Measurements from ENCODE around the gene PTPRN. TPM values are rescaled to one million over a fixed set of nuclear protein-coding genes. Genes with fewer than 3 reads are reported as not detected.

The PTPRN gene
- total and polyA plus RNA-seq, 11 donors = 0.12 to 0.93 (median 0.39) TPM; not detected in 7

DNA sequence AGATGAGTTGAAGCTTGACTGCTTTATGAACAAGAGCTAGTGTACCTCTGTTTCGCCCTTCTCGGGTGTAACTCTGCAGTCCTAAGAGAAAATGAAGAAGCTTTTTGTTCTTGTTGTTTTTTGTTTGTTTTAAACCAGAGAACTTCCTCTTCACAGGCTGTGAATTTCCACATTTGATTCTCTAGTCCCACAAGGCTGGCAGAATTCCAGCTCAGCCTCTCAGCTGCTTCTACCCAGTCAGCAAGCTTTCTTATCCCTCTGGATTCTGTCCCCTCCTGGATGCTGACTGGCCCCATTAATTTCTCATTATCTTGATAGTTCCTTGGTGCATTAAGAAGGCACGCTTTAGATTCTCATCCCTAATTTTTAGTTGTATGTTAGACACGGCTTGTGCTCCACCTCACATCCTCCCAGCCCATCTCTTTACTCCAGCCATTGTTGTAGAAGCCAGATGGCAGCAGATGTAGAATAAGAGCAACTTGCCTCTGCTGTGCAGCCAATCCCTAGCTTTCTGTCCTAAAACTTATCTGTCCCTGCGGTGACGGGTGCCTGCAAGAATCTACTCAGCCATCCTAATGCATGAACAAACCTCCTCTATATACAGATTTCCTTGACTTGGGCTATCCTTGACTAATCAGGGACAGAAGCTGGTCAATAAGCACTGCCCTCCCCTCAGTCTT, 35.7 kb upstream of the PTPRN start:
- ATAC-seq (peak in 3 of 4 donors; percentile 38 to 61 (median 45)), DNase-seq (peak; percentile 33 to 77 (median 57))
- H3K4me1 ChIP-seq = peaks cover 0 to 18% (median 0%) of the 10 kb centered on the region in 12 donors
- WGBS, 4 donors = 34 to 43% (median 39%) methylated on average over 6 of the region's 6 CpGs
- peaks cover 0 to 29% (median 0%) of the 10 kb centered on the region in 9 donors for H3K27me3 ChIP-seq
- no peaks in the 10 kb centered on the region for H3K36me3 ChIP-seq
- TF ChIP-seq, protein P1, sequence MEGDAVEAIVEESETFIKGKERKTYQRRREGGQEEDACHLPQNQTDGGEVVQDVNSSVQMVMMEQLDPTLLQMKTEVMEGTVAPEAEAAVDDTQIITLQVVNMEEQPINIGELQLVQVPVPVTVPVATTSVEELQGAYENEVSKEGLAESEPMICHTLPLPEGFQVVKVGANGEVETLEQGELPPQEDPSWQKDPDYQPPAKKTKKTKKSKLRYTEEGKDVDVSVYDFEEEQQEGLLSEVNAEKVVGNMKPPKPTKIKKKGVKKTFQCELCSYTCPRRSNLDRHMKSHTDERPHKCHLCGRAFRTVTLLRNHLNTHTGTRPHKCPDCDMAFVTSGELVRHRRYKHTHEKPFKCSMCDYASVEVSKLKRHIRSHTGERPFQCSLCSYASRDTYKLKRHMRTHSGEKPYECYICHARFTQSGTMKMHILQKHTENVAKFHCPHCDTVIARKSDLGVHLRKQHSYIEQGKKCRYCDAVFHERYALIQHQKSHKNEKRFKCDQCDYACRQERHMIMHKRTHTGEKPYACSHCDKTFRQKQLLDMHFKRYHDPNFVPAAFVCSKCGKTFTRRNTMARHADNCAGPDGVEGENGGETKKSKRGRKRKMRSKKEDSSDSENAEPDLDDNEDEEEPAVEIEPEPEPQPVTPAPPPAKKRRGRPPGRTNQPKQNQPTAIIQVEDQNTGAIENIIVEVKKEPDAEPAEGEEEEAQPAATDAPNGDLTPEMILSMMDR (IDR thresholded peaks at IDR 0.05) = no peak
- TF ChIP-seq POLR2A (IDR thresholded peaks at IDR 0.05) = no peak
- intact Hi-C loops (cut with DNase I) = no loop called here
- peak overlapping the region in 1 of 12 donors; percentile 71 for H3K27ac ChIP-seq
- no peak overlapping the region for H3K4me3 ChIP-seq
- no peaks in the 10 kb centered on the region for H3K9me3 ChIP-seq

DNA sequence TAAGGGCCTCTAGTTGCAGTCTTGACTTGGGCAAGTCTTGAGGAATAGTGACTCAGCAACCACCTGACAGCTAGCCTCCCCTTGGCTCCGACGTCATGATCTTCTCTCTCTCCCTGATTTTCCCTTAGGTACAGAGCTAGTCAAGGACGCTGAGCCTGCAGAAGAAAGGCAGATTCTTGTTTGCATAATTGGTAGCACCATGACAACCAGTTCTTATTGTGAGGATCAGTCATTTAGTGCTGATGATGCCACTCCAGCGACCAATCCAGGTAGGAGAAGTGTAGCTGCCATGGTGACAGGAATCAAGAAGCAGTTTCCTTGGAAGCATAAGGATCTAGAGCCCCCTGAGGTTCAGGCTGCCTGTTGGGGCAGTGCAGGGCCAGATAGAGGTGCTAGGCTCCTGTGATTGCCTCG, 26.2 kb upstream of the PTPRN start:
- no peak overlapping the region for H3K27ac ChIP-seq
- no peak for DNase-seq
- peaks cover 0 to 14% (median 0%) of the 10 kb centered on the region in 12 donors for H3K9me3 ChIP-seq
- WGBS, 4 donors = 27 to 54% (median 47%) methylated on average over 5 of the region's 5 CpGs
- peaks cover 10 to 64% (median 40%) of the 10 kb centered on the region in 9 donors for H3K27me3 ChIP-seq
- H3K4me3 ChIP-seq = no peak overlapping the region
- H3K4me1 ChIP-seq = peaks cover 0 to 3% (median 0%) of the 10 kb centered on the region in 12 donors
- no peak for TF ChIP-seq POLR2A (IDR thresholded peaks at IDR 0.05)
- TF ChIP-seq, protein P1 (IDR thresholded peaks at IDR 0.05) = no peak
- no peaks in the 10 kb centered on the region for H3K36me3 ChIP-seq
- intact Hi-C loops (cut with DNase I) = no loop called here
- no peak for ATAC-seq

DNA sequence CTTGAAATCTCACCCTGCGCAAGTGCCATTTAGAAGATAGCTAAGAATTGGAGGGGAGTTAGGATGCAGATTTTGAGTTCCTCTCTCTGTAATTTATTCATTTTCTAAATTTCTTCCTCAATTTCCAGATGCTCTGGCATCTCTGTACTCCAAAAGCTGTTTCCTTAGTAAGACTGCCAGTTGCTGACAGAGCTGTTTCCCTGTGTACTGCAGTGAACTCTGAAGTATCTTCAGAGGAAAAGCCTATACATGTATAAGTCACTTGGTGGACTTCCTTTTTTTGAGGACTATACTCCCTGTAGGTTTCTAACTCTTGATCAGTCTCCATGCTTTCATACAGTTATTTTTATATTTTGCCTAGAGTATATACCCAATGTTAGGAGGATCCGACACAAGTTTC, 24.9 kb upstream of the PTPRN start:
- ATAC-seq = no peak
- Histone ChIP-seq H3K9me3 (peaks cover 0 to 14% (median 0%) of the 10 kb centered on the region in 12 donors), H3K27me3 (peaks cover 10 to 62% (median 38%) of the 10 kb centered on the region in 9 donors), H3K27ac (no peak overlapping the region), H3K36me3 (no peaks in the 10 kb centered on the region), H3K4me3 (no peak overlapping the region), H3K4me1 (peaks cover 0 to 3% (median 0%) of the 10 kb centered on the region in 12 donors)
- intact Hi-C loops (cut with DNase I) = no loop called here
- TF ChIP-seq, protein P1 (IDR thresholded peaks at IDR 0.05) = no peak
- no peak for TF ChIP-seq POLR2A (IDR thresholded peaks at IDR 0.05)
- DNase-seq = no peak
- WGBS, 4 donors = 71 to 92% (median 87%) methylated on average over 2 of the region's 2 CpGs

DNA sequence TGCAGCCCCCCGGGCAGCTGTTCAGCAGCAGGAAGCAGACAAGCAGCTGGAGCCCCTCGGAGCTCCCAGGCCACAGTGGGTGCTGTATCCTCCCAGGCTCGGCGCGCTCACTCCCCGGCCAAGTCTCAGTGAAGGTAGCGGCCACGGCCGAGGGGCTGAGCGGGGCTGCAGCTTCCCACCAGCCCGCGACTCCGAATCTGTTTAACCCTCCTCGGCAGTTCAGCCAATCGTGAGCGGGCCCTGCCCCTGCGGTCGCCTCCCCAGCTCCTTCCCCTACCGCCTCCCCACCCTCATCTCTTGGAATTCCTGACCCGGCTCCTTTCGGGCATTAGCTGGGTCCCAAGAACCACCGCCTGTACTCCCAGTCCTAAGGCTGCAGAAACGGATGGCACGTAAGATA, 23.3 kb upstream of the PTPRN start, which contains the start of gene RESP18:
TSS of gene RESP18 (minus strand) at position 203 of the 400 bp plus-strand sequence.
- no peak within 1 kb of the TSS for H3K27ac ChIP-seq
- H3K4me1 ChIP-seq = peaks cover 0 to 3% (median 0%) of the 10 kb centered on the region in 12 donors
- 3 to 6% (median 4%) methylated on average over 19 to 24 of the region's 24 CpGs for WGBS, 4 donors
- no peak within 1 kb of the TSS for H3K4me3 ChIP-seq
- no peak for ATAC-seq
- DNase-seq = no peak
- intact Hi-C loops (cut with DNase I) = no loop called here
- H3K27me3 ChIP-seq = peaks cover 10 to 75% (median 38%) of the 10 kb centered on the region in 9 donors
- H3K9me3 ChIP-seq = peaks cover 0 to 14% (median 0%) of the 10 kb centered on the region in 12 donors
- TF ChIP-seq POLR2A (IDR thresholded peaks at IDR 0.05) = no peak
- TF ChIP-seq, protein P1 (IDR thresholded peaks at IDR 0.05) = no peak
- no peaks in the 10 kb centered on the region for H3K36me3 ChIP-seq
